Stomach (tissue), 9 donors: ENCODE results near the gene SEC14L6. TPM values are rescaled to one million over a fixed set of nuclear protein-coding genes. Genes with fewer than 3 reads are reported as not detected.
A peak's percentile ranks its signal among the peaks of the same experiment; 100 is the strongest.

Experiments used
- DNase-seq, 2 donors: peaks; one replicate each; pipeline versions ENCODE4 v3.0.0 to v3.0.0-alpha.2; 2013 to 2019
- H3K27ac ChIP-seq, 5 donors: fragments of 200-600 bp in 4 of 5; sonication (generic) in 4 of 5; one replicate each; pipeline ENCODE4 v1.5.1; 2013 to 2019; ENCODE audit warnings: mild to moderate bottlenecking in 1 of 5, moderate library complexity in 1 of 5
- H3K27me3 ChIP-seq, 3 donors: fragments of 200-600 bp; sonication (generic); one replicate each; pipeline ENCODE4 v1.5.1; 2017 to 2019; ENCODE audit warnings: mixed run types in 1 of 3
- H3K36me3 ChIP-seq, 4 donors: fragments of 200-600 bp; sonication (generic); 1 replicate in 3 of 4; 2 replicates in 1 of 4; pipeline ENCODE4 v1.5.1; 2016 to 2019
- H3K4me1 ChIP-seq, 4 donors: fragments of 200-600 bp; sonication (generic); one replicate each; pipeline ENCODE4 v1.5.1; 2016 to 2019
- H3K4me3 ChIP-seq, 4 donors: fragments of 200-600 bp; sonication (generic) in 3 of 4; one replicate each; pipeline ENCODE4 v1.5.1; 2016 to 2019; ENCODE audit warnings: mild to moderate bottlenecking in 1 of 4
- H3K9me3 ChIP-seq, 4 donors: fragments of 200-600 bp; sonication (generic); one replicate each; pipeline ENCODE4 v1.5.1; 2016 to 2019
- EP300 ChIP-seq: sonication (generic); formaldehyde crosslinking; IDR thresholded peaks from one replicate; pipeline ENCODE4 v1.6.1; 2017; ENCODE audit warnings: antibody characterized with exemption
- POLR2A ChIP-seq, 4 donors: fragments of 450-650 bp; IDR thresholded peaks; one replicate each; pipeline ENCODE4 v1.6.1; 2016; ENCODE audit warnings: antibody characterized with exemption in 4 of 4, control low read depth in 2 of 4, mild to moderate bottlenecking in 1 of 4, moderate library complexity in 1 of 4
- POLR2AphosphoS5 ChIP-seq, 3 donors: sonication (generic); formaldehyde crosslinking; IDR thresholded peaks; one replicate each; pipeline ENCODE4 v1.6.1; 2016; ENCODE audit warnings: antibody characterized with exemption in 3 of 3
- WGBS, 5 donors: extraction: QIAGEN DNeasy Blood & Tissue Kit in 3 of 5; methylation state at CpG; one replicate each; pipeline versions ENCODE4 v1.1.5 to v1.1.7; 2013 to 2018; 5-methylcytosine and 5-hydroxymethylcytosine counted together
- intact Hi-C: fragments of 100-400 bp; cut with DNase I; formaldehyde crosslinking; loops from one replicate; pipeline ENCODE4 v1.15.1; 2023; ENCODE audit warnings: low total_unique reads
- polyA plus RNA-seq, 3 donors: library from polyadenylated mRNA; stranded (reverse); fragments of 200-250 nt; gene quantifications; one replicate each; pipeline ENCODE4 v1.2.3, GENCODE V29; 2013
- total RNA-seq, 5 donors: library from RNA; depleted of rRNA; stranded (reverse); fragments of >200 nt; gene quantifications; one replicate each; pipeline versions ENCODE4 v1.1.0 to v1.2.3, GENCODE V29; 2014 to 2016
- TF ChIP-seq, protein P1 (sequence below), 7 experiments: fragments of 450-650 bp in 4 of 7; fragments of 200-600 bp in 3 of 7; sonication (generic) in 3 of 7; IDR thresholded peaks; one replicate each; pipeline ENCODE4 v1.5.1; 2016 to 2019; ENCODE audit warnings: antibody characterized with exemption in 7 of 7, control low read depth in 2 of 7, mild to moderate bottlenecking in 1 of 7
- donor health status: healthy with polysubstance abuse.
- donor health status: Bipolar disorder and iron deficiency.
- donor health status: healthy.

The SEC14L6 gene
- total and polyA plus RNA-seq, 8 donors: 0.58 to 1.4 (median 0.84) TPM; not detected in 4

DNA sequence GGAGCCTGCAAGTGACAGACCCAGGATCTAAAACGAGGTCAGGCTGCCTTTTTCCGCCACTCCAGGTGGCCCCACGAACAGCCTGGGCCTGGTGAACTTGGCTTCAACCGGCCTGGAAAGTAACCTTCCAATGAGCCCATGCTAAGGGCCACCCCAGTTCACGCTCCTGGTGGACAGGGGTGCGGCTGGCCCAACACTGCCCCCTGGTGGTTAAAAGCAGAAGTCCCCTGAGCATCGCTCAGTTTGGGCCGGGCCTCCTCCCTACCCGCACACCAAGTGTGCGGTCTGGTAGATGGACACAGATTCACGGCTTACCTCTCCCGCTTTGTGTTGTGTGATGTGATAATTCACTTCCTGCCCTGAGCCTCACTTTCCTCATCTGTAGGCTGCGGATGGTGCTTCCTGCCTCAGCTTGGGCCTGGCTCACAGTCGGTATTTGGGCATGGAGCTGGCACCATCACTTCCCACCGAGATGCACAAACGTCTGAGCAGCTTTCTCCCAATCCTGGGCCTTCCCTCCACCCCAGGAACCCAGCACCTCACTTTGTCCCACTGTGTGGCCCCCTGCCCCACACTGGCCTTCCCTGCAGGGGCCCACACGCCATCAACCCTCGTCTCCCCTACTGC, 61.1 kb downstream of the SEC14L6 start:
- TF ChIP-seq, protein P1, sequence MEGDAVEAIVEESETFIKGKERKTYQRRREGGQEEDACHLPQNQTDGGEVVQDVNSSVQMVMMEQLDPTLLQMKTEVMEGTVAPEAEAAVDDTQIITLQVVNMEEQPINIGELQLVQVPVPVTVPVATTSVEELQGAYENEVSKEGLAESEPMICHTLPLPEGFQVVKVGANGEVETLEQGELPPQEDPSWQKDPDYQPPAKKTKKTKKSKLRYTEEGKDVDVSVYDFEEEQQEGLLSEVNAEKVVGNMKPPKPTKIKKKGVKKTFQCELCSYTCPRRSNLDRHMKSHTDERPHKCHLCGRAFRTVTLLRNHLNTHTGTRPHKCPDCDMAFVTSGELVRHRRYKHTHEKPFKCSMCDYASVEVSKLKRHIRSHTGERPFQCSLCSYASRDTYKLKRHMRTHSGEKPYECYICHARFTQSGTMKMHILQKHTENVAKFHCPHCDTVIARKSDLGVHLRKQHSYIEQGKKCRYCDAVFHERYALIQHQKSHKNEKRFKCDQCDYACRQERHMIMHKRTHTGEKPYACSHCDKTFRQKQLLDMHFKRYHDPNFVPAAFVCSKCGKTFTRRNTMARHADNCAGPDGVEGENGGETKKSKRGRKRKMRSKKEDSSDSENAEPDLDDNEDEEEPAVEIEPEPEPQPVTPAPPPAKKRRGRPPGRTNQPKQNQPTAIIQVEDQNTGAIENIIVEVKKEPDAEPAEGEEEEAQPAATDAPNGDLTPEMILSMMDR (IDR thresholded peaks at IDR 0.05): peak in 6 of 7 experiments; percentile 16 to 96 (median 88)
- no peak for TF ChIP-seq EP300
- TF ChIP-seq POLR2AphosphoS5 (IDR thresholded peaks at IDR 0.05): peak in 1 of 3 donors; percentile 19
- no peak for TF ChIP-seq POLR2A (IDR thresholded peaks at IDR 0.05)
- Histone ChIP-seq H3K27ac (no peak overlapping the region), H3K36me3 (no peaks in the 10 kb centered on the region), H3K9me3 (no peaks in the 10 kb centered on the region), H3K4me1 (peaks cover 0 to 20% (median 12%) of the 10 kb centered on the region in 4 donors), H3K27me3 (peaks cover 0 to 7% (median 0%) of the 10 kb centered on the region in 3 donors), H3K4me3 (no peak overlapping the region)
- peak; percentile 74 to 82 for DNase-seq
- 22 to 35% (median 27%) methylated on average over 17 to 18 of the region's 18 CpGs for WGBS, 5 donors
- intact Hi-C loops: loop anchor here (5.0 kb wide), 2 partner anchors 93 to 213 kb away; no protein-coding TSS in a partner anchor

GRCh38 chr22:30483169-30483568, 63.4 kb downstream of the SEC14L6 start:
- intact Hi-C loops: no loop called here
- TF ChIP-seq, protein P1 (IDR thresholded peaks at IDR 0.05): no peak
- TF ChIP-seq EP300 (no peak), POLR2A (IDR thresholded peaks at IDR 0.05) (no peak)
- H3K36me3 ChIP-seq: no peaks in the 10 kb centered on the region

DNA sequence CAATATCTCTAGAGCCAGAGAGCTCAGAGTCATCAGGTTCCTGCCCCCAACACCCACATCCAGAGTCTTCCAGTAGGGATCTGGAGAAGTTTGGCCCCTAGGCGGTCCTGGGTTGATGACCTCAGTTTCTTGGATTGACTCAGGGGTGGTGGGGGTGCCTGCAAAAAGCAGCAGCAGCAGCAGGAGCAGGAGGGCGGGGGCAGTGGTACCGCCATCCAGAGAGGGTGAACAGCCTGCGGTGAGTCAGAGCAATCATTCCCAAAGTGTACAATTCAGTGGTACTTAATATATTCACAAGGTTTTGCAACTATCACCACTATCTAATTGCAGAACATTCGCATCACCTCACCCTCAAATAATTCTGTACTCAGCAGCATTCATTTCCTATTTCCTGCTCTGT, 64.8 kb downstream of the SEC14L6 start:
- Histone ChIP-seq H3K9me3 (no peaks in the 10 kb centered on the region), H3K27me3 (no peaks in the 10 kb centered on the region), H3K27ac (no peak overlapping the region), H3K4me3 (no peak overlapping the region), H3K36me3 (no peaks in the 10 kb centered on the region), H3K4me1 (peaks cover 0 to 14% (median 12%) of the 10 kb centered on the region in 4 donors)
- TF ChIP-seq POLR2AphosphoS5 (IDR thresholded peaks at IDR 0.05): no peak
- TF ChIP-seq, protein P1 (IDR thresholded peaks at IDR 0.05): no peak
- no peak for TF ChIP-seq EP300
- TF ChIP-seq POLR2A (IDR thresholded peaks at IDR 0.05): no peak
- WGBS, 5 donors: 80 to 93% (median 85%) methylated on average over 5 of the region's 5 CpGs
- intact Hi-C loops: no loop called here
- no peak for DNase-seq

More at GRCh38 chr22:30483169-30483568, 63.4 kb downstream of the SEC14L6 start:
- 59 to 97% (median 94%) methylated on average over 1 of the region's 1 CpG for WGBS, 5 donors
- Histone ChIP-seq H3K27ac (no peak overlapping the region), H3K27me3 (no peaks in the 10 kb centered on the region), H3K4me1 (peaks cover 0 to 20% (median 12%) of the 10 kb centered on the region in 4 donors), H3K4me3 (no peak overlapping the region), H3K9me3 (no peaks in the 10 kb centered on the region)
- no peak for DNase-seq

GRCh38 chr22:30479981-30480380, 66.6 kb downstream of the SEC14L6 start:
- intact Hi-C loops: no loop called here
- Histone ChIP-seq H3K27ac (no peak overlapping the region), H3K4me3 (no peak overlapping the region), H3K36me3 (no peaks in the 10 kb centered on the region), H3K9me3 (no peaks in the 10 kb centered on the region), H3K27me3 (peaks cover 0 to 4% (median 0%) of the 10 kb centered on the region in 3 donors), H3K4me1 (no peaks in the 10 kb centered on the region)
- no peak for TF ChIP-seq POLR2A (IDR thresholded peaks at IDR 0.05)
- TF ChIP-seq POLR2AphosphoS5 (IDR thresholded peaks at IDR 0.05): no peak
- TF ChIP-seq EP300: no peak
- TF ChIP-seq, protein P1 (IDR thresholded peaks at IDR 0.05): no peak
- no peak for DNase-seq
- 59 to 82% (median 63%) methylated on average over 2 of the region's 2 CpGs for WGBS, 5 donors
